ENCODE measurements around the gene GPANK1.

DNA sequence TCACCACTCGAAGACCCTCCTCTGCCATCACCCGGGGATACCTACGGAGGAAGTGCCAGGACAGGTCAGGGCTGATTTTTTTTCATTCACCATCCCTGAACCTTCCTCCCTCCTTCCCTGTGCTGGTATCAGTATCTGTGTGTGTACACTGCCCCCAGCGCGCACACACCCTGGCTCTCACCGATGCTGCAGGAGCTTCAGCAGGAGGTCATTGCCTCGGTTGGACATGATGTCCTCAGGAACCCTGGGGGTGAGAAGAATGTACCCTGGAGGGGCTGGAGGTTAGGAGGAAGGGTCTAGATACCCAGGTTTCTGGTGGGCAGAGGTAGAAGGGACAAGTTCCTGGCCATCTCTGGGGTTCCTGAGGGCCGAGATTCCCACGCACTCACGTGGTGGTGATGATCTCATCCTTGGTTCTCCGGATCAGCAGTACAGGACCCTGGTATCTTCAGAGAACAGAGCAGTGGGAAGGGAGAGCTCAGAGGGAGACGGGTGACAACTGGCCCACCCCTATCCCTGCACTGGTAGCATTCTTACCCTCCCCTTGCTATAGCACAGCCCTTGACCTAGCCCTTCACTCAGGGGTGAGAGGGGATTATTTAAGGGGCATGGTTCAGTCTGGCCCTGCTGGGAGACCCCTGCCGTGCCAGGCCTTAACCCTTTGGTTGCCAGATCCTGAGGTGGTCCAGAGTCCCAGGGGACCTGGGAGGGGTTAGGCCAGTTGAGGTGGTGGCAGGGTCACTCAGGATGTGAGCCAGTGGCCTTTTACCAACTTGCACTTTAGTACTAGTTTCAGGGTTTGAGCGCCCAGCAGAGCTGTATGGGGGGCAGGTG lies 23.3 kb upstream of the GPANK1 start:
- TF ChIP-seq, protein P1, sequence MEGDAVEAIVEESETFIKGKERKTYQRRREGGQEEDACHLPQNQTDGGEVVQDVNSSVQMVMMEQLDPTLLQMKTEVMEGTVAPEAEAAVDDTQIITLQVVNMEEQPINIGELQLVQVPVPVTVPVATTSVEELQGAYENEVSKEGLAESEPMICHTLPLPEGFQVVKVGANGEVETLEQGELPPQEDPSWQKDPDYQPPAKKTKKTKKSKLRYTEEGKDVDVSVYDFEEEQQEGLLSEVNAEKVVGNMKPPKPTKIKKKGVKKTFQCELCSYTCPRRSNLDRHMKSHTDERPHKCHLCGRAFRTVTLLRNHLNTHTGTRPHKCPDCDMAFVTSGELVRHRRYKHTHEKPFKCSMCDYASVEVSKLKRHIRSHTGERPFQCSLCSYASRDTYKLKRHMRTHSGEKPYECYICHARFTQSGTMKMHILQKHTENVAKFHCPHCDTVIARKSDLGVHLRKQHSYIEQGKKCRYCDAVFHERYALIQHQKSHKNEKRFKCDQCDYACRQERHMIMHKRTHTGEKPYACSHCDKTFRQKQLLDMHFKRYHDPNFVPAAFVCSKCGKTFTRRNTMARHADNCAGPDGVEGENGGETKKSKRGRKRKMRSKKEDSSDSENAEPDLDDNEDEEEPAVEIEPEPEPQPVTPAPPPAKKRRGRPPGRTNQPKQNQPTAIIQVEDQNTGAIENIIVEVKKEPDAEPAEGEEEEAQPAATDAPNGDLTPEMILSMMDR (IDR thresholded peaks at IDR 0.05 in 8 of 11, conservative IDR thresholded peaks at IDR 0.05 in 3 of 11) = no peak
- TF ChIP-seq POLR2AphosphoS5 (IDR thresholded peaks at IDR 0.05) (peak in 1 of 3 donors; percentile 1), POLR2A (IDR thresholded peaks at IDR 0.05) (no peak)

Data from spleen (tissue), 7 donors.